Measurements from ENCODE around the gene OTUD3.

GRCh38 chr1:19955534-19956170, 73.5 kb downstream of the OTUD3 start:
- TF ChIP-seq CTCF (conservative IDR thresholded peaks at IDR 0.05) (no peak), ZFX (IDR thresholded peaks at IDR 0.05) (no peak)

All from C4-2B (cell line).